ENCODE data around the gene MYL7.

MYL7 gene

DNA sequence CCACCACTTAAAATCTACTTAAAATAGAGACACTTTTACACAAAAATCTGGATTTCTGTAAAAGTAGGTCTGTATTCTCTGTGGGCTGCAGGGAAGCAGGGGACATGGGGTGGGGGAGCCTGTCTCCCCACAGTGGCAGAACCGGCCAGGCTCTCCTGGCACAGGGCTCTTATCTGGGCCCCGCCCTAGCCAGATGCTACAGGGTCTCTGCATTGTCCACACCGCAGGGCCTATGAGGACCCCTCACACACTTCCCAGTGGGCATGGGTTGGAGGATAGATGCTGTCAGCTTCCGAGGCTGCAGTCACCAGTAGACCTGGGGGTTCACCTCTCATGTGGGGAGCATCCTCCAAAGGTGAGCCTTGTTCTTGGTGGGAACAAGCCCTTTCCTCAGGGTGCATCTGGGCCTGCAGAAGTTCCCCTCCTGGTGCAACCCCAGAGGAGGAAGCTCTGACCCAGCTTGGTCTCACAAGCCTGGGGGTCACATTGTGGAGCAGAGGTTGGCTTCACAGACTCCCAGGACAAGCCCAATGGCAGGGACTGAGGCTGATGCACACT lies 15.4 kb upstream of the MYL7 start:
- TF ChIP-seq OSR1 (CRISPR knock-in tag; IDR thresholded peaks at IDR 0.05) (no peak), PATZ1 (CRISPR knock-in tag; IDR thresholded peaks at IDR 0.05; ENCODE audit: borderline replicate concordance) (no peak), CREB5 (CRISPR knock-in tag; IDR thresholded peaks at IDR 0.05; ENCODE audit: low read depth) (no peak), TSHZ2 (CRISPR knock-in tag; IDR thresholded peaks at IDR 0.05) (no peak), CSDC2 (CRISPR knock-in tag; IDR thresholded peaks at IDR 0.05) (no peak), TCF4 (CRISPR knock-in tag; IDR thresholded peaks at IDR 0.05; ENCODE audit: borderline replicate concordance) (no peak), ZNF565 (CRISPR knock-in tag; conservative IDR thresholded peaks at IDR 0.05; ENCODE audit: low read depth) (no peak), GLIS3 (CRISPR knock-in tag; IDR thresholded peaks at IDR 0.05) (no peak), PPARA (CRISPR knock-in tag; IDR thresholded peaks at IDR 0.05; ENCODE audit: borderline replicate concordance) (no peak), ARNTL (CRISPR knock-in tag; IDR thresholded peaks at IDR 0.05; ENCODE audit: borderline replicate concordance, low read depth) (no peak), ESRRG (CRISPR knock-in tag; IDR thresholded peaks at IDR 0.05) (no peak), RARB (CRISPR knock-in tag; IDR thresholded peaks at IDR 0.05) (no peak), TOX (CRISPR knock-in tag; IDR thresholded peaks at IDR 0.05; ENCODE audit: borderline replicate concordance) (no peak), ISL1 (CRISPR knock-in tag; IDR thresholded peaks at IDR 0.05) (no peak), ZFP3 (CRISPR knock-in tag; IDR thresholded peaks at IDR 0.05) (no peak), ZFP30 (CRISPR knock-in tag; IDR thresholded peaks at IDR 0.05) (no peak), ZC3H10 (CRISPR knock-in tag; IDR thresholded peaks at IDR 0.05) (no peak)
- TF ChIP-seq, protein P1, sequence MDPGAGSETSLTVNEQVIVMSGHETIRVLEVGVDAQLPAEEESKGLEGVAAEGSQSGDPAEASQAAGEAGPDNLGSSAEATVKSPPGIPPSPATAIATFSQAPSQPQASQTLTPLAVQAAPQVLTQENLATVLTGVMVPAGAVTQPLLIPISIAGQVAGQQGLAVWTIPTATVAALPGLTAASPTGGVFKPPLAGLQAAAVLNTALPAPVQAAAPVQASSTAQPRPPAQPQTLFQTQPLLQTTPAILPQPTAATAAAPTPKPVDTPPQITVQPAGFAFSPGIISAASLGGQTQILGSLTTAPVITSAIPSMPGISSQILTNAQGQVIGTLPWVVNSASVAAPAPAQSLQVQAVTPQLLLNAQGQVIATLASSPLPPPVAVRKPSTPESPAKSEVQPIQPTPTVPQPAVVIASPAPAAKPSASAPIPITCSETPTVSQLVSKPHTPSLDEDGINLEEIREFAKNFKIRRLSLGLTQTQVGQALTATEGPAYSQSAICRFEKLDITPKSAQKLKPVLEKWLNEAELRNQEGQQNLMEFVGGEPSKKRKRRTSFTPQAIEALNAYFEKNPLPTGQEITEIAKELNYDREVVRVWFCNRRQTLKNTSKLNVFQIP (CRISPR knock-in tag; IDR thresholded peaks at IDR 0.05; ENCODE audit: borderline replicate concordance, low read depth): no peak

GRCh38 chr7:44155191-44156185 lies 14.4 kb upstream of the MYL7 start:
- no peak for ATAC-seq
- no peak for TF ChIP-seq ZFP30 (CRISPR knock-in tag; IDR thresholded peaks at IDR 0.05)
- TF ChIP-seq, protein P1 (CRISPR knock-in tag; IDR thresholded peaks at IDR 0.05; ENCODE audit: borderline replicate concordance, low read depth): no peak
- no peak for TF ChIP-seq ZFP3 (CRISPR knock-in tag; IDR thresholded peaks at IDR 0.05)
- TF ChIP-seq CSRNP3 (CRISPR knock-in tag; IDR thresholded peaks at IDR 0.05): no peak
- TF ChIP-seq GLIS3 (CRISPR knock-in tag; IDR thresholded peaks at IDR 0.05): no peak
- no peak for TF ChIP-seq CREB5 (CRISPR knock-in tag; IDR thresholded peaks at IDR 0.05; ENCODE audit: low read depth)
- no peak for TF ChIP-seq RARB (CRISPR knock-in tag; IDR thresholded peaks at IDR 0.05)

More for the DNA sequence above, 15.4 kb upstream of the MYL7 start:
- no peak for ATAC-seq

Measured in SK-N-SH treated with all-trans-retinoic acid at 6 μM for 48 hours (cell line).